KMS-11 (cell line): ENCODE results near the gene UQCR11.

Experiments
- H2AFZ ChIP-seq: fragments of 200-600 bp; sonication (generic); 2 replicates; pipeline ENCODE4 v1.6.1; 2016; ENCODE audit warnings: antibody characterized with exemption, mixed run types, low read depth
- H3K27ac ChIP-seq: fragments of 200-600 bp; sonication (generic); 2 replicates; pipeline ENCODE4 v1.6.1; 2016; ENCODE audit warnings: mild to moderate bottlenecking, mixed run types
- H3K27me3 ChIP-seq: fragments of 200-600 bp; sonication (generic); 2 replicates; pipeline ENCODE4 v1.6.1; 2017; ENCODE audit warnings: mild to moderate bottlenecking, low read depth, mixed run types, moderate library complexity; ENCODE audit not compliant: insufficient read depth
- H3K36me3 ChIP-seq: fragments of 200-600 bp; sonication (generic); 2 replicates; pipeline ENCODE4 v1.6.1; 2017; ENCODE audit warnings: mild to moderate bottlenecking, mixed run types; ENCODE audit not compliant: insufficient read depth
- H3K4me1 ChIP-seq: fragments of 200-600 bp; sonication (generic); 2 replicates; pipeline ENCODE4 v1.6.1; 2016; ENCODE audit warnings: mild to moderate bottlenecking, low read depth, mixed run types; ENCODE audit not compliant: poor library complexity, severe bottlenecking
- H3K4me2 ChIP-seq: fragments of 200-600 bp; sonication (generic); 2 replicates; pipeline ENCODE4 v1.7.0; 2016; ENCODE audit warnings: mild to moderate bottlenecking, mixed run types
- H3K4me3 ChIP-seq: fragments of 200-600 bp; sonication (generic); IDR thresholded peaks from 2 replicates; pipeline ENCODE4 v1.6.1; 2017; ENCODE audit warnings: low read depth, low read length, mixed read lengths; ENCODE audit not compliant: insufficient read depth
- H3K79me2 ChIP-seq: fragments of 200-600 bp; sonication (generic); 2 replicates; pipeline ENCODE4 v1.6.1; 2016; ENCODE audit warnings: low read depth, mixed run types; ENCODE audit not compliant: insufficient read depth
- H3K9ac ChIP-seq: fragments of 200-600 bp; sonication (generic); 2 replicates; pipeline ENCODE4 v1.6.1; 2016; ENCODE audit warnings: mild to moderate bottlenecking, mixed run types
- H4K20me1 ChIP-seq: fragments of 200-600 bp; sonication (generic); 2 replicates; pipeline ENCODE4 v1.6.1; 2016; ENCODE audit warnings: mild to moderate bottlenecking, mixed run types; ENCODE audit not compliant: insufficient read depth
- TF ChIP-seq, protein P1 (sequence below): fragments of 200-600 bp; sonication (generic); conservative IDR thresholded peaks from 2 replicates; pipeline ENCODE4 v1.6.1; 2017; ENCODE audit warnings: low read depth, mild to moderate bottlenecking, antibody characterized with exemption, low read length, moderate library complexity, mixed read lengths

UQCR11 gene

DNA sequence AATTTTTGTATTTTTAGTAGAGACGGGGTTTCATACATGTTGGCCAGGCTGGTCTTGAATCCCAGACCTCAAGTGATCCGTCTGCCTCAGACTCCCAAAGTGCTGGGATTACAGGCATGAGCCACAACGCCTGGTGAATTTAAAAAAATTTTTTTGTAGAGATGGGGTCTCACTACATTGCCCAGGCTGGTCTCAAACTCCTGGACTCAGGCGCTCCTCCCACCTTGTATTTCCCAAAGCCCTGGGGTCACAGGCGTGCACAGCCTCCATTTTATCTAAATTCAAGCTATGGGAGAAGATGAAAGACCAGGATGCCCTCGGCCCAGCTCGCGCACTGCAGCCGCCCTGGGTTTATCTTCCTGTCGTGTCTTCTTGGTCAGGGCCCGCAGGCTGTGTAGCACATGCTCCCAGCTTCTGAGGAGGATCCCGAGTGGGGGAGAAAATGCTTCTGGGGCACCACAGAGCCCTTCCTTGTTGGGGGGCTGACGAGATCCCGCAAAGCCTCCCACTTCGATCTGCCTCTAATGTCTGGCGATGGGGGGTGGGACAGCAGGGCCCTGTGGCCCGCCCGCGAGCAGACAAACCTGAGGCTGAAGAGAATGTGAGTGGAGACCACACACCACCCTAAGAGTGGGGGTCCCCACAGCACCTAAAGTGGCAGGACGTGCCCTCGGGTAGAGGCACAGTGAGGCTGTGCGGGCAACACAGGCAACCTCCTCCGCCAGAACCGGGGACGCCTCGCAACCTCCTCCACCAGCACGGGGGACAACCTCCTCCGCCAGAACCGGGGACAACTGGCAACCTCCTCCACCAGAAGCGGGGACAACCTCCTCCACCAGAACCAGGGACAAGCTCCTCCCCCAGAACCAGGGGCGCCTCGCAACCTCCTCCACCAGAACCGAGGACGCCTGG lies 31.3 kb upstream of the UQCR11 start:
- Histone ChIP-seq H2AFZ (no peak overlapping the region), H3K4me3 (no peak overlapping the region), H3K27ac (no peak overlapping the region), H3K4me2 (no peak overlapping the region), H3K27me3 (no peaks in the 10 kb centered on the region), H3K36me3 (peaks cover 3% of the 10 kb centered on the region; the same call in 1 of the 2 replicates), H3K9ac (no peak overlapping the region), H4K20me1 (no peaks in the 10 kb centered on the region), H3K4me1 (no peaks in the 10 kb centered on the region), H3K79me2 (peaks cover 57% of the 10 kb centered on the region; the same call in 1 of the 2 replicates)
- TF ChIP-seq, protein P1, sequence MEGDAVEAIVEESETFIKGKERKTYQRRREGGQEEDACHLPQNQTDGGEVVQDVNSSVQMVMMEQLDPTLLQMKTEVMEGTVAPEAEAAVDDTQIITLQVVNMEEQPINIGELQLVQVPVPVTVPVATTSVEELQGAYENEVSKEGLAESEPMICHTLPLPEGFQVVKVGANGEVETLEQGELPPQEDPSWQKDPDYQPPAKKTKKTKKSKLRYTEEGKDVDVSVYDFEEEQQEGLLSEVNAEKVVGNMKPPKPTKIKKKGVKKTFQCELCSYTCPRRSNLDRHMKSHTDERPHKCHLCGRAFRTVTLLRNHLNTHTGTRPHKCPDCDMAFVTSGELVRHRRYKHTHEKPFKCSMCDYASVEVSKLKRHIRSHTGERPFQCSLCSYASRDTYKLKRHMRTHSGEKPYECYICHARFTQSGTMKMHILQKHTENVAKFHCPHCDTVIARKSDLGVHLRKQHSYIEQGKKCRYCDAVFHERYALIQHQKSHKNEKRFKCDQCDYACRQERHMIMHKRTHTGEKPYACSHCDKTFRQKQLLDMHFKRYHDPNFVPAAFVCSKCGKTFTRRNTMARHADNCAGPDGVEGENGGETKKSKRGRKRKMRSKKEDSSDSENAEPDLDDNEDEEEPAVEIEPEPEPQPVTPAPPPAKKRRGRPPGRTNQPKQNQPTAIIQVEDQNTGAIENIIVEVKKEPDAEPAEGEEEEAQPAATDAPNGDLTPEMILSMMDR, result no peak

DNA sequence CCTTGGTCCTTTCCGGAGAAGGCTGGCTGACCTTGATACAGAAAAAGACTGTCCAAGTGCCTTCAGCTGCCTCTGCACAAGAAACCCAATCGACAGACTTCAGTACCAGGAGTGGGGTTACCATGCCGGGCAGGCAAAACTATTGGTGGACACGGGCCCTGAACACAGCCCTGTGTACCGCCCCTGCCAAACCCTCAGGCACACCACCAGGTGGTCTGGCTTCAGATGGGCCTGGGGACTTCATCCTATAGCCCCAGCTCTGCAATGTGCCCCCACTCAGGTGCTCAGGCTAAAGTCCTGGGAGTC lies 29.6 kb upstream of the UQCR11 start:
- Histone ChIP-seq H3K27ac (no peak overlapping the region), H3K4me3 (no peak overlapping the region), H3K4me2 (no peak overlapping the region), H2AFZ (no peak overlapping the region), H3K27me3 (no peaks in the 10 kb centered on the region), H4K20me1 (no peaks in the 10 kb centered on the region), H3K36me3 (peaks cover 3% of the 10 kb centered on the region; the same call in 1 of the 2 replicates), H3K9ac (no peak overlapping the region), H3K4me1 (no peaks in the 10 kb centered on the region), H3K79me2 (peaks cover 48% of the 10 kb centered on the region; the same call in 1 of the 2 replicates)
- TF ChIP-seq, protein P1, result no peak

DNA sequence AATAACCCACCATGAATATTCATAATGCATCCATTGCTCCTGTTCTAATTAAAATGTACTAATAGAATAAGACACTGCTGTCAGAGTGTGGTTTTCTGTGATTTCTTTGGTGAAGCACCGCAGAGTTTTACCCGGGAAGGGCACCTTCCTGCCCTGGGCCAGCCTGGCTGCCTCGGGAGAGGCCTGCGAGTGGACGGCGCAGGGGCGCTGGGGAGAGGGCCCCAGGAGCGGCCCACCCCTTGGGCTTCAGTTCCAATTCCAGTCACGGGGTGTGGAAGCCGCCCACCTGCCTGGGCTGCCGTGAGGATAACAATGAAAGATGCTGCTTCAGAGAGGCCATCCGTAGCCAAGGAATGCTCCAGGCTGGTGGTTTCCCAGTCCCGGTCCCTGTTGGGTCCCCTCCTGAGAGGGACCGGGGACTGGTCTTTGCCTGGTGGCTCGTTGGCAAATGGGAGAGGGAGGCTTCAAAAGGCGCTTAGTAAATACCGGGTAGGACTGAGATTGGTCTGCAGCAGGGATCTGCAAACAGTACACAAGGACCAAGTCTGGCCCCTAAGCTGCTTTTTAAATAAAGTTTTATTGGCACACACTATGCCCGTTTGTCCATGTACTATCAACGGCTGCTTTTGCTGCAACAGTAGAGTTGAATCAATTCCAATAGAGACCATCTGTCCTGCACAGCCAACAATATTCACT lies 29.1 kb upstream of the UQCR11 start:
- Histone ChIP-seq H3K27ac (no peak overlapping the region), H3K4me1 (no peaks in the 10 kb centered on the region), H3K79me2 (peaks cover 43% of the 10 kb centered on the region; the same call in 1 of the 2 replicates), H3K9ac (no peak overlapping the region), H3K4me2 (no peak overlapping the region), H4K20me1 (no peaks in the 10 kb centered on the region), H3K36me3 (peaks cover 3% of the 10 kb centered on the region; the same call in 1 of the 2 replicates), H2AFZ (no peak overlapping the region), H3K27me3 (no peaks in the 10 kb centered on the region), H3K4me3 (no peak overlapping the region)
- TF ChIP-seq, protein P1, result no peak

DNA sequence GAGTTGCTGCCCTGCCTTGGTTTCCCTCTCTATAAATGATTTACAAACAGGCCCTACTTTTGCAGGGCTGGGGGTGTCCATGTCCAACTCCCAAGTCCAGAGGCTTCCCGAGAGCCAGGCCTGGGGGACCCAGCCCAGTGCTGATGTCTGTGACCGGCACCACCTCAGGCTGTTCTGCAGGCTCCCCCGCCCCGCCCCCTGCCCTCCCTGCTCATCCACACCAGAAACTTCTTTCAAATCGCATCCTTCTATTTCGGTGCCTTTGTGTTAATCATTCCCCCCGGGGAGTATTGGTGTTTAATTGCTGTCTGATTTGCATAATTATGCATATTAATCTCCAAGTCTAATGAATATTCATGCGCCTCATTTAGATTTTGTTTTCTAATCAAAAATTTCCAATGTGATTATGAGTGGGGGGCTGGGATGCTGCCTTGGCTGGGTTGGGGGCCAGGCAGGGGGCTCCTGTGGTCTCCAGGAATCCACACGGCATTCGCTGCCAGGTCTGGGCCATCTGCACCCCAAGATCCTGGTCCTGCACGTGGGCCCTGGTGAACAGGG lies 28.1 kb upstream of the UQCR11 start:
- no peak overlapping the region for H3K9ac ChIP-seq
- H3K4me2 ChIP-seq, result no peak overlapping the region
- peaks cover under 1% of the 10 kb centered on the region; the same call in 1 of the 2 replicates for H3K36me3 ChIP-seq
- no peaks in the 10 kb centered on the region for H3K27me3 ChIP-seq
- H3K4me1 ChIP-seq, result no peaks in the 10 kb centered on the region
- TF ChIP-seq, protein P1, result no peak
- H3K79me2 ChIP-seq, result peaks cover 32% of the 10 kb centered on the region; the same call in 1 of the 2 replicates
- no peaks in the 10 kb centered on the region for H4K20me1 ChIP-seq
- no peak overlapping the region for H3K4me3 ChIP-seq
- no peak overlapping the region for H3K27ac ChIP-seq
- H2AFZ ChIP-seq, result no peak overlapping the region
